ENCODE results near the gene SNX6.

GRCh38 chr14:34583525-34583924 lies 46.4 kb downstream of the SNX6 start:
- TF ChIP-seq CTCF (IDR thresholded peaks at IDR 0.05) (no peak), POLR2A (IDR thresholded peaks at IDR 0.05) (no peak), EP300 (IDR thresholded peaks at IDR 0.05) (no peak)

Measured in sigmoid colon (tissue), 4 donors.